ENCODE results near the gene HS3ST4.

HS3ST4 gene

GRCh38 chr16:26134588-26134987, 442.8 kb downstream of the HS3ST4 start:
- no peaks in the 10 kb centered on the region for H3K36me3 Mint-ChIP-seq
- CTCF ChIA-PET = no interaction called here
- H3K27me3 Mint-ChIP-seq = no peaks in the 10 kb centered on the region
- no peaks in the 10 kb centered on the region for H3K9me3 Mint-ChIP-seq
- no peak for DNase-seq
- no peaks in the 10 kb centered on the region for H3K4me1 Mint-ChIP-seq
- H3K4me3 Mint-ChIP-seq = no peak overlapping the region
- H3K27ac Mint-ChIP-seq = no peak overlapping the region

GRCh38 chr16:26137956-26138355, 446.2 kb downstream of the HS3ST4 start:
- no peak for DNase-seq
- H3K27ac Mint-ChIP-seq = no peak overlapping the region
- H3K4me3 Mint-ChIP-seq = no peak overlapping the region
- no peaks in the 10 kb centered on the region for H3K9me3 Mint-ChIP-seq
- no peaks in the 10 kb centered on the region for H3K4me1 Mint-ChIP-seq
- CTCF ChIA-PET = no interaction called here
- no peaks in the 10 kb centered on the region for H3K36me3 Mint-ChIP-seq
- no peaks in the 10 kb centered on the region for H3K27me3 Mint-ChIP-seq

GRCh38 chr16:26139091-26139490, 447.3 kb downstream of the HS3ST4 start:
- H3K4me3 Mint-ChIP-seq = no peak overlapping the region
- no peaks in the 10 kb centered on the region for H3K36me3 Mint-ChIP-seq
- no peak overlapping the region for H3K27ac Mint-ChIP-seq
- no peaks in the 10 kb centered on the region for H3K27me3 Mint-ChIP-seq
- CTCF ChIA-PET = no interaction called here
- H3K4me1 Mint-ChIP-seq = no peaks in the 10 kb centered on the region
- peaks cover 2% of the 10 kb centered on the region for H3K9me3 Mint-ChIP-seq
- no peak for DNase-seq

- CTCF ChIA-PET = no interaction called here
- no peaks in the 10 kb centered on the region for H3K36me3 Mint-ChIP-seq
- peaks cover 2% of the 10 kb centered on the region for H3K9me3 Mint-ChIP-seq
Observed at GRCh38 chr16:26139884-26140283, 448.1 kb downstream of the HS3ST4 start.

GRCh38 chr16:26149364-26150190, 457.8 kb downstream of the HS3ST4 start:
- Mint-ChIP-seq H3K36me3 (no peaks in the 10 kb centered on the region), H3K4me3 (no peak overlapping the region), H3K27me3 (no peaks in the 10 kb centered on the region), H3K27ac (no peak overlapping the region), H3K9me3 (no peaks in the 10 kb centered on the region), H3K4me1 (no peaks in the 10 kb centered on the region)
- DNase-seq = no peak
- CTCF ChIA-PET = no interaction called here

More at GRCh38 chr16:26139884-26140283, 448.1 kb downstream of the HS3ST4 start:
- Mint-ChIP-seq H3K4me1 (no peaks in the 10 kb centered on the region), H3K27me3 (no peaks in the 10 kb centered on the region), H3K27ac (no peak overlapping the region), H3K4me3 (no peak overlapping the region)
- DNase-seq = no peak

- Mint-ChIP-seq H3K27ac (no peak overlapping the region), H3K4me1 (no peaks in the 10 kb centered on the region), H3K36me3 (no peaks in the 10 kb centered on the region), H3K9me3 (peaks cover 2% of the 10 kb centered on the region), H3K4me3 (no peak overlapping the region), H3K27me3 (no peaks in the 10 kb centered on the region)
- CTCF ChIA-PET = no interaction called here
- DNase-seq = no peak
Observed at GRCh38 chr16:26155221-26155620, 463.5 kb downstream of the HS3ST4 start.

GRCh38 chr16:26157319-26157718, 465.6 kb downstream of the HS3ST4 start:
- Mint-ChIP-seq H3K4me3 (no peak overlapping the region), H3K4me1 (no peaks in the 10 kb centered on the region), H3K27ac (no peak overlapping the region), H3K27me3 (no peaks in the 10 kb centered on the region), H3K36me3 (no peaks in the 10 kb centered on the region), H3K9me3 (peaks cover 2% of the 10 kb centered on the region)
- CTCF ChIA-PET = no interaction called here
- no peak for DNase-seq

GRCh38 chr16:26158142-26158759, 466.5 kb downstream of the HS3ST4 start:
- Mint-ChIP-seq H3K36me3 (no peaks in the 10 kb centered on the region), H3K9me3 (peaks cover 2% of the 10 kb centered on the region), H3K27me3 (no peaks in the 10 kb centered on the region), H3K4me1 (no peaks in the 10 kb centered on the region), H3K27ac (no peak overlapping the region), H3K4me3 (no peak overlapping the region)
- DNase-seq = no peak
- CTCF ChIA-PET = no interaction called here

GRCh38 chr16:26161461-26162180, 469.9 kb downstream of the HS3ST4 start:
- Mint-ChIP-seq H3K27ac (no peak overlapping the region), H3K27me3 (no peaks in the 10 kb centered on the region), H3K4me1 (no peaks in the 10 kb centered on the region), H3K4me3 (no peak overlapping the region), H3K36me3 (no peaks in the 10 kb centered on the region), H3K9me3 (peaks cover 2% of the 10 kb centered on the region)
- CTCF ChIA-PET = no interaction called here
- no peak for DNase-seq

GRCh38 chr16:26169473-26169872, 477.7 kb downstream of the HS3ST4 start:
- H3K4me1 Mint-ChIP-seq = no peaks in the 10 kb centered on the region
- H3K9me3 Mint-ChIP-seq = no peaks in the 10 kb centered on the region
- no peaks in the 10 kb centered on the region for H3K36me3 Mint-ChIP-seq
- H3K27me3 Mint-ChIP-seq = no peaks in the 10 kb centered on the region
- CTCF ChIA-PET = no interaction called here
- DNase-seq = no peak
- H3K27ac Mint-ChIP-seq = no peak overlapping the region
- no peak overlapping the region for H3K4me3 Mint-ChIP-seq

- no peaks in the 10 kb centered on the region for H3K4me1 Mint-ChIP-seq
- H3K4me3 Mint-ChIP-seq = no peak overlapping the region
- H3K27ac Mint-ChIP-seq = no peak overlapping the region
- no peak for DNase-seq
- no peaks in the 10 kb centered on the region for H3K36me3 Mint-ChIP-seq
- no peaks in the 10 kb centered on the region for H3K27me3 Mint-ChIP-seq
- CTCF ChIA-PET = no interaction called here
- no peaks in the 10 kb centered on the region for H3K9me3 Mint-ChIP-seq
Observed at GRCh38 chr16:26175944-26176343, 484.2 kb downstream of the HS3ST4 start.

GRCh38 chr16:26177438-26177837, 485.7 kb downstream of the HS3ST4 start:
- Mint-ChIP-seq H3K4me3 (no peak overlapping the region), H3K27me3 (no peaks in the 10 kb centered on the region), H3K36me3 (no peaks in the 10 kb centered on the region), H3K9me3 (no peaks in the 10 kb centered on the region), H3K4me1 (no peaks in the 10 kb centered on the region), H3K27ac (no peak overlapping the region)
- CTCF ChIA-PET = no interaction called here
- no peak for DNase-seq

- no peaks in the 10 kb centered on the region for H3K36me3 Mint-ChIP-seq
- no peak overlapping the region for H3K4me3 Mint-ChIP-seq
- no peak for DNase-seq
- CTCF ChIA-PET = no interaction called here
- no peaks in the 10 kb centered on the region for H3K4me1 Mint-ChIP-seq
- no peak overlapping the region for H3K27ac Mint-ChIP-seq
- no peaks in the 10 kb centered on the region for H3K27me3 Mint-ChIP-seq
- no peaks in the 10 kb centered on the region for H3K9me3 Mint-ChIP-seq
Observed at GRCh38 chr16:26178298-26178697, 486.5 kb downstream of the HS3ST4 start.

- no peak overlapping the region for H3K27ac Mint-ChIP-seq
- H3K4me1 Mint-ChIP-seq = no peaks in the 10 kb centered on the region
- no peak for DNase-seq
- H3K36me3 Mint-ChIP-seq = no peaks in the 10 kb centered on the region
- no peaks in the 10 kb centered on the region for H3K27me3 Mint-ChIP-seq
- CTCF ChIA-PET = no interaction called here
- no peaks in the 10 kb centered on the region for H3K9me3 Mint-ChIP-seq
- no peak overlapping the region for H3K4me3 Mint-ChIP-seq
Observed at GRCh38 chr16:26186091-26186615, 494.4 kb downstream of the HS3ST4 start.

All from activated naive CD4-positive, alpha-beta T cell treated with anti-CD3 and anti-CD28 coated beads, Interleukin-2, amount 10 ng/mL, durations not matched to agents 7 days and 5 days (primary cell).